Measurements from ENCODE around the gene AQP7.
A peak's percentile ranks its signal among the peaks of the same experiment; 100 is the strongest.
"Not testable (repeated sequence)": the region's sequence is repeated elsewhere in the genome, so short reads cannot be mapped to it uniquely, and the experiment has no call there.

AQP7 gene

DNA sequence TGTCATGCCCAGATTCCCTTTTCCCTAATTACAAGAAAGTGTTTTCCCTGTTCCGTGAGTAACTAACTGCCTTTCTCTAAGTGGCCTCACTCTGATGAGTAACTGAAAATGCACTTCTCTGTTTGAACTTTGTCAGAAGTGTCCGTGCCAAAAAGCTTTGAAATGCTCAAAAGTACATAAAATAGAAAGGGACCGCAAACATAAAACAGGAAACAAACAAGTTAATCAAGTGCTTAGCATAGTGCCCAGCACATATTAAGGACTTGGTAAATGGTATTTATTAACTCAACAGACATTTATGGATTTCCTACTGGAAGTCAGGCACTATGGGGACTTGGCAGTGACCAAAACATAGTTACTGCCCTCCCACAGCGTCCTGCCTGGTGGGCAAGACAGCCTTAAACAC is 22.8 kb upstream of the AQP7 start:
- H3K4me3 ChIP-seq (ENCODE audit: low read depth, low read length), result no peak overlapping the region
- TF ChIP-seq, protein P1, sequence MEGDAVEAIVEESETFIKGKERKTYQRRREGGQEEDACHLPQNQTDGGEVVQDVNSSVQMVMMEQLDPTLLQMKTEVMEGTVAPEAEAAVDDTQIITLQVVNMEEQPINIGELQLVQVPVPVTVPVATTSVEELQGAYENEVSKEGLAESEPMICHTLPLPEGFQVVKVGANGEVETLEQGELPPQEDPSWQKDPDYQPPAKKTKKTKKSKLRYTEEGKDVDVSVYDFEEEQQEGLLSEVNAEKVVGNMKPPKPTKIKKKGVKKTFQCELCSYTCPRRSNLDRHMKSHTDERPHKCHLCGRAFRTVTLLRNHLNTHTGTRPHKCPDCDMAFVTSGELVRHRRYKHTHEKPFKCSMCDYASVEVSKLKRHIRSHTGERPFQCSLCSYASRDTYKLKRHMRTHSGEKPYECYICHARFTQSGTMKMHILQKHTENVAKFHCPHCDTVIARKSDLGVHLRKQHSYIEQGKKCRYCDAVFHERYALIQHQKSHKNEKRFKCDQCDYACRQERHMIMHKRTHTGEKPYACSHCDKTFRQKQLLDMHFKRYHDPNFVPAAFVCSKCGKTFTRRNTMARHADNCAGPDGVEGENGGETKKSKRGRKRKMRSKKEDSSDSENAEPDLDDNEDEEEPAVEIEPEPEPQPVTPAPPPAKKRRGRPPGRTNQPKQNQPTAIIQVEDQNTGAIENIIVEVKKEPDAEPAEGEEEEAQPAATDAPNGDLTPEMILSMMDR (IDR thresholded peaks at IDR 0.05; ENCODE audit: borderline replicate concordance, insufficient read depth, low read depth, low read length), result no peak

DNA sequence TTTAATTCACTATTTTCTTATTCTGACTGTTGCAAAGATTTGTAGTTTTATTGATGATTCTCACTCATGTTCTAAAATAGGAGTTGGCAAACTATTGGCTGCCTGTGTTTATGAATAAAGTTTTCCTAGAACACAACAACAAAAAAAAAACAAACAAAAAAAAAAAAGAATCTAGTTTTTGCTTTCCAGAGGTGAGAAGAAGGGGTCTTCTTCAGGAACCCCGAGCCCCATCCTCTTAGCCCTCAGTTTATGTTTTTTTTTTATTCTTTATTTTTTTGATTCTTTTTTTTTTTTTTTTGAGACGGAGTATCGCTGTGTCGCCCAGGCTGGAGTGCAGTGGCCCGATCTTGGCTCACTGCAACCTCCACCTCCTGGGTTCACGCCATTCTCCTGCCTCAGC is 22.1 kb upstream of the AQP7 start:
- H3K4me3 ChIP-seq (ENCODE audit: low read depth, low read length), result not testable (repeated sequence)

DNA sequence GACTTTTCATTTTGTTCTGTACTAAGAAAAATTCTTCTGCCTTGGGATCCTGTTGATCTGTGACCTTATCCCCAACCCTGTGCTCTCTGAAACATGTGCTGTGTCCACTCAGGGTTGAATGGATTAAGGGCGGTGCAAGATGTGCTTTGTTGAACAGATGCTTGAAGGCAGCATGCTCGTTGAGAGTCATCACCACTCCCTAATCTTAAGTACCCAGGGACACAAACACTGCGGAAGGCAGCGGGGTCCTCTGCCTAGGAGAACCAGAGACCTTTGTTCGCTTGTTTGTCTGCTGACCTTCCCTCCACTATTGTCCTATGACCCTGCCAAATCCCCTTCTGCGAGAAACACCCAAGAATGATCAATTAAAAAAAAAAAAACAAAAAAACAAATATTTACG is 21.7 kb upstream of the AQP7 start:
- not testable (repeated sequence) for H3K4me3 ChIP-seq (ENCODE audit: low read depth, low read length)

GRCh38 chr9:33419708-33420303 is 17.4 kb upstream of the AQP7 start:
- H3K4me3 ChIP-seq (ENCODE audit: low read depth, low read length), result no peak overlapping the region
- TF ChIP-seq, protein P1 (IDR thresholded peaks at IDR 0.05; ENCODE audit: borderline replicate concordance, insufficient read depth, low read depth, low read length), result no peak

- TF ChIP-seq, protein P1 (IDR thresholded peaks at IDR 0.05; ENCODE audit: borderline replicate concordance, insufficient read depth, low read depth, low read length), result no peak
- H3K4me3 ChIP-seq (ENCODE audit: low read depth, low read length), result no peak overlapping the region
Observed at GRCh38 chr9:33418090-33418489, 15.7 kb upstream of the AQP7 start.

DNA sequence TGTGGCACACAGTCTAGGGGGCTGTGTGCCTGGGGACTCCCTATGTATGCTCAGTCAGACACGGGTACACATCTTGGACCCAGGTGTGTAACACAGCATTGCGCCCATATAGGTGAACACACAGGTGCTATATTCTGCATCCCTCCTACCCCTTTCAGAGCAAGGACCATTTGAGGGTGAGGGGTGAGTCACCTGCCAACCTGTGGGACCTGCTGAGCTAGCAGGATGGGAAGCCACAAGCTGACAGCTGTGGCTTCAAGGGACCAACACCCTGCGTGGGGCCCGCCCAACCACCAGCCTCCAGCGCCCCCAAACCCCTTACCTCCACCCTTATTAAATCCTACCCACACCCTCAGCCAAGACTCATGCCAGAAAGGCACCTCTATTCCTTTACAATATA is 14.6 kb upstream of the AQP7 start:
- TF ChIP-seq, protein P1 (IDR thresholded peaks at IDR 0.05; ENCODE audit: borderline replicate concordance, insufficient read depth, low read depth, low read length), result no peak

GRCh38 chr9:33415501-33416038 is 13.2 kb upstream of the AQP7 start:
- TF ChIP-seq, protein P1 (IDR thresholded peaks at IDR 0.05; ENCODE audit: borderline replicate concordance, insufficient read depth, low read depth, low read length), result peak; percentile 89
- no peak overlapping the region for H3K4me3 ChIP-seq (ENCODE audit: low read depth, low read length)

More for the DNA sequence above, 14.6 kb upstream of the AQP7 start:
- no peak overlapping the region for H3K4me3 ChIP-seq (ENCODE audit: low read depth, low read length)

- H3K4me3 ChIP-seq (ENCODE audit: low read depth, low read length), result no peak overlapping the region
Observed at GRCh38 chr9:33414889-33415500, 12.6 kb upstream of the AQP7 start.

More at GRCh38 chr9:33414889-33415500, 12.6 kb upstream of the AQP7 start:
- TF ChIP-seq, protein P1 (IDR thresholded peaks at IDR 0.05; ENCODE audit: borderline replicate concordance, insufficient read depth, low read depth, low read length), result no peak
